T-helper 2 cell (primary cell): ENCODE data around the gene RILPL1.
A peak's percentile ranks its signal among the peaks of the same experiment; 100 is the strongest.
"Not testable (repeated sequence)": the region's sequence is repeated elsewhere in the genome, so short reads cannot be mapped to it uniquely, and the experiment has no call there.

Source experiments
- DNase-seq, 5 experiments: peaks; one replicate each; pipeline versions ENCODE4 v3.0.0 to v3.0.0-alpha.2; 2012 to 2022
- total RNA-seq, 2 donors: gene quantifications; one replicate each; lab custom pipeline; 2026; lab: John Stamatoyannopoulos, UW

RILPL1 gene
- total RNA-seq = 5.8 to 8.1 reads per million in 2 donors

- peak in 4 of 5 experiments; percentile 22 to 45 (median 36) for DNase-seq
These were observed at the start of gene RILPL1 for GRCh38 chr12:123533672-123534643. Gene RILPL1 (minus strand): TSS chr12:123533719. CDS start chr12:123533482, 237 bp downstream.

- DNase-seq = no peak
These were observed 47.3 kb upstream of the RILPL1 start for GRCh38 chr12:123580772-123581171.

- not testable (repeated sequence) for DNase-seq
These were observed 45.3 kb upstream of the RILPL1 start for GRCh38 chr12:123578829-123579228.

GRCh38 chr12:123578243-123578642, 44.7 kb upstream of the RILPL1 start:
- peak in 1 of 5 experiments; percentile 63 for DNase-seq

- no peak for DNase-seq
These were observed 43.1 kb upstream of the RILPL1 start for GRCh38 chr12:123576611-123577010.

- no peak for DNase-seq
These were observed 40.4 kb upstream of the RILPL1 start for GRCh38 chr12:123573870-123574269.

- DNase-seq = no peak
These were observed 38.9 kb upstream of the RILPL1 start for GRCh38 chr12:123572391-123572790.

- DNase-seq = no peak
These were observed 37.9 kb upstream of the RILPL1 start for GRCh38 chr12:123571343-123571813.

- DNase-seq = no peak
These were observed 25.9 kb upstream of the RILPL1 start for GRCh38 chr12:123559468-123559867.

- not testable (repeated sequence) for DNase-seq
These were observed 25.0 kb upstream of the RILPL1 start for GRCh38 chr12:123558487-123558886.

GRCh38 chr12:123554843-123555242, 21.3 kb upstream of the RILPL1 start:
- DNase-seq = not testable (repeated sequence)

- not testable (repeated sequence) for DNase-seq
These were observed 20.6 kb upstream of the RILPL1 start for GRCh38 chr12:123554136-123554535.

GRCh38 chr12:123550700-123551099, 17.2 kb upstream of the RILPL1 start:
- no peak for DNase-seq

GRCh38 chr12:123548107-123548506, 14.6 kb upstream of the RILPL1 start:
- no peak for DNase-seq

- DNase-seq = no peak
These were observed 12.8 kb upstream of the RILPL1 start for GRCh38 chr12:123546281-123546680.

GRCh38 chr12:123543541-123543940, 10.0 kb upstream of the RILPL1 start:
- DNase-seq = no peak

GRCh38 chr12:123540899-123541662, 7.6 kb upstream of the RILPL1 start:
- no peak for DNase-seq

GRCh38 chr12:123535952-123536351, 2.4 kb upstream of the RILPL1 start:
- not testable (repeated sequence) for DNase-seq

GRCh38 chr12:123532808-123533649, 490 bp downstream of the RILPL1 start:
- no peak for DNase-seq

- DNase-seq = peak in 2 of 5 experiments; percentile 7 to 24
These were observed 1.5 kb downstream of the RILPL1 start for GRCh38 chr12:123532019-123532418.

GRCh38 chr12:123531091-123531490, 2.4 kb downstream of the RILPL1 start:
- no peak for DNase-seq

GRCh38 chr12:123530668-123531067, 2.9 kb downstream of the RILPL1 start:
- DNase-seq = no peak
